GM12878 (cell line): ENCODE data around the gene PRM2. TPM values are rescaled to one million over a fixed set of nuclear protein-coding genes. Genes with fewer than 3 reads are reported as not detected.

Experiments
- CHD2 ChIP-seq: IDR thresholded peaks from 2 replicates; pipeline ENCODE4 v1.6.1; 2011; ENCODE audit warnings: low read depth, low read length, improper control_type of control experiment, borderline replicate concordance
- ESRRA ChIP-seq: IDR thresholded peaks from 2 replicates; pipeline ENCODE4 v1.6.1; 2012; ENCODE audit warnings: mild to moderate bottlenecking, low read length, improper control_type of control experiment
- MEF2B ChIP-seq: fragments of 450-650 bp; IDR thresholded peaks from 2 replicates; pipeline ENCODE4 v1.6.1; 2018; ENCODE audit warnings: mild to moderate bottlenecking, moderate library complexity; ENCODE audit not compliant: partially characterized antibody, poor library complexity, severe bottlenecking
- NRF1 ChIP-seq: conservative IDR thresholded peaks from 2 replicates; pipeline ENCODE4 v1.6.1; 2011; ENCODE audit warnings: mild to moderate bottlenecking, low read depth, low read length, improper control_type of control experiment
- RBBP5 ChIP-seq: fragments of 200-600 bp; sonication (generic); conservative IDR thresholded peaks from 2 replicates; pipeline ENCODE4 v1.6.1; 2016
- SKIL ChIP-seq: fragments of 450-650 bp; IDR thresholded peaks from 2 replicates; pipeline ENCODE4 v1.6.1; 2017; ENCODE audit warnings: mild to moderate bottlenecking, low read depth, inconsistent platforms; ENCODE audit not compliant: poor library complexity, severe bottlenecking
- SMARCA5 ChIP-seq: fragments of 450-650 bp; IDR thresholded peaks from 2 replicates; pipeline ENCODE4 v1.6.1; 2017; ENCODE audit warnings: mild to moderate bottlenecking
- YY1 ChIP-seq: IDR thresholded peaks from 2 replicates; pipeline ENCODE4 v1.6.1; 2011; ENCODE audit warnings: low read depth, mild to moderate bottlenecking, low read length
- polyA plus RNA-seq, 11 experiments: library from polyadenylated mRNA; depleted of rRNA in 4 of 11; unstranded in 6 of 11; stranded (reverse) in 5 of 11; fragments of >200 nt; fragmentation: Nextera tagmentation in 4 of 11; fragmentation: Illumina TruSeq in 1 of 11; extraction: Ambion mirVana in 4 of 11; extraction: Trizol in 1 of 11; gene quantifications; 1 replicate in 1 of 11; 2 replicates in 10 of 11; pipeline versions ENCODE4 v1.2.1 to v1.2.3, GENCODE V29; 2011 to 2016; ENCODE audit warnings: inconsistent platforms in 2 of 11, missing spikeins in 2 of 11, low read depth in 1 of 11
- total RNA-seq, 4 experiments: library from RNA; depleted of rRNA in 3 of 4; stranded (reverse); fragments of >200 nt in 3 of 4; fragmentation: Illumina TruSeq in 1 of 4; extraction: Trizol in 1 of 4; gene quantifications; 2 replicates each; pipeline versions ENCODE4 v1.2.1 to v1.2.3, GENCODE V29; 2013 to 2021

Gene PRM2
- total and polyA plus RNA-seq, 10 of the 15 experiments (the other 5 are each of a cell fraction or from before 2014, with no cell fraction given): not detected

GRCh38 chr16:11308493-11309283 is 32.4 kb upstream of the PRM2 start (continued):
- TF ChIP-seq SKIL (peak; percentile 55), YY1 (peak; percentile 44; the same call in 1 of the 2 replicates), NRF1 (no peak), MEF2B (peak; percentile 58), CHD2 (peak; percentile 87), ESRRA (no peak), RBBP5 (no peak), SMARCA5 (peak; percentile 53; the same call in 1 of the 2 replicates)
